GM12873 (cell line): ENCODE measurements around the gene MADD.

Experiments
- CTCF ChIP-seq: IDR thresholded peaks from 2 replicates; pipeline ENCODE4 v1.5.1; 2012; ENCODE audit warnings: low read depth, mild to moderate bottlenecking, moderate library complexity, low read length, control low read depth; ENCODE audit not compliant: insufficient read depth; ENCODE audit errors: missing control alignments

The MADD gene

GRCh38 chr11:47314992-47315391, 45.1 kb downstream of the MADD start:
- no peak for TF ChIP-seq CTCF

- no peak for TF ChIP-seq CTCF
Measured at GRCh38 chr11:47317064-47317828, 47.3 kb downstream of the MADD start.

GRCh38 chr11:47318166-47318565, 48.2 kb downstream of the MADD start:
- TF ChIP-seq CTCF, result no peak

GRCh38 chr11:47324520-47324919, 54.6 kb downstream of the MADD start:
- no peak for TF ChIP-seq CTCF

- no peak for TF ChIP-seq CTCF
Measured at GRCh38 chr11:47325271-47326041, 55.5 kb downstream of the MADD start.

GRCh38 chr11:47326198-47326597, 56.3 kb downstream of the MADD start:
- no peak for TF ChIP-seq CTCF

- no peak for TF ChIP-seq CTCF
Measured at GRCh38 chr11:47327025-47327424, 57.1 kb downstream of the MADD start.
